Right lobe of liver (tissue), 6 donors: ENCODE data around the gene NUP153. TPM values are rescaled to one million over a fixed set of nuclear protein-coding genes. Genes with fewer than 3 reads are reported as not detected.
A peak's percentile ranks its signal among the peaks of the same experiment; 100 is the strongest.

Experiments used
- ATAC-seq, 4 donors: fragments of 200-7000 bp; cut with Tn5 transposase; one replicate each; pipeline ENCODE4 v1.9.1; 2020; ENCODE audit warnings: mild to moderate bottlenecking in 4 of 4, moderate library complexity in 4 of 4
- DNase-seq, 3 donors: peaks; one replicate each; pipeline ENCODE4 v3.0.0-alpha.2; 2020
- H3K27ac ChIP-seq, 3 donors: fragments of 200-600 bp; one replicate each; pipeline ENCODE4 v1.8.0; 2022
- H3K27me3 ChIP-seq, 2 donors: fragments of 200-600 bp; one replicate each; pipeline ENCODE4 v1.8.0; 2022
- H3K36me3 ChIP-seq, 4 donors: fragments of 200-600 bp; sonication (generic) in 1 of 4; one replicate each; pipeline versions ENCODE4 v1.5.1 to v1.8.0; 2017 to 2022; ENCODE audit warnings: control low read depth in 1 of 4
- H3K4me1 ChIP-seq, 4 donors: fragments of 200-600 bp; sonication (generic) in 1 of 4; one replicate each; pipeline versions ENCODE4 v1.5.1 to v1.8.0; 2017 to 2022; ENCODE audit warnings: control low read depth in 1 of 4
- H3K4me3 ChIP-seq, 3 donors: fragments of 200-600 bp; one replicate each; pipeline ENCODE4 v1.8.0; 2022
- H3K9me3 ChIP-seq, 4 donors: fragments of 200-600 bp; sonication (generic) in 1 of 4; one replicate each; pipeline versions ENCODE4 v1.5.1 to v1.8.0; 2017 to 2022; ENCODE audit warnings: control low read depth in 1 of 4
- POLR2A ChIP-seq: fragments of 450-650 bp; IDR thresholded peaks from one replicate; pipeline ENCODE4 v1.6.1; 2017; ENCODE audit warnings: antibody characterized with exemption, mild to moderate bottlenecking
- WGBS: methylation state at CpG from one replicate; pipeline ENCODE4 v1.1.6; 2018; ENCODE audit warnings: low coverage, low lambda C conversion rate; ENCODE audit not compliant: insufficient coverage; ENCODE audit errors: missing lambda C conversion rate; 5-methylcytosine and 5-hydroxymethylcytosine counted together
- intact Hi-C, 2 donors: fragments of 100-400 bp; cut with DNase I; formaldehyde crosslinking; loops; one replicate each; pipeline versions ENCODE4 v1.11.2 to v1.14.1; 2022
- total RNA-seq, 6 experiments: library from RNA; depleted of rRNA in 2 of 6; stranded (reverse); fragments of >200 nt in 2 of 6; fragmentation: NEBNext Ultra II Directional in 3 of 6; extraction: Animal tissue kit (Norgen Biotek cat#: 25700) in 3 of 6; gene quantifications; one replicate each; pipeline versions ENCODE4 v1.1.0 to v1.2.4, GENCODE V29; 2016 to 2023
- TF ChIP-seq, protein P1 (sequence below), 4 donors: fragments of 200-600 bp in 3 of 4; fragments of 450-650 bp in 1 of 4; IDR thresholded peaks; one replicate each; pipeline versions ENCODE4 v1.5.1 to v1.8.0; 2016 to 2022; ENCODE audit warnings: antibody characterized with exemption in 4 of 4, mild to moderate bottlenecking in 2 of 4
- donor health status: DM: no; HTN: yes; CAD: no.
- donor health status: DM: no; HTN: no; CAD: no.
- donor health status: DM: no; HTN: no; CAD: no.
- donor health status: DM: no; HTN: yes; CAD: no.
- donor health status: DM: no; HTN: yes; CAD: no.

Gene NUP153
- total RNA-seq, 6 experiments from 2014 or later, result 14.6 to 20.8 (median 19.0) TPM

DNA sequence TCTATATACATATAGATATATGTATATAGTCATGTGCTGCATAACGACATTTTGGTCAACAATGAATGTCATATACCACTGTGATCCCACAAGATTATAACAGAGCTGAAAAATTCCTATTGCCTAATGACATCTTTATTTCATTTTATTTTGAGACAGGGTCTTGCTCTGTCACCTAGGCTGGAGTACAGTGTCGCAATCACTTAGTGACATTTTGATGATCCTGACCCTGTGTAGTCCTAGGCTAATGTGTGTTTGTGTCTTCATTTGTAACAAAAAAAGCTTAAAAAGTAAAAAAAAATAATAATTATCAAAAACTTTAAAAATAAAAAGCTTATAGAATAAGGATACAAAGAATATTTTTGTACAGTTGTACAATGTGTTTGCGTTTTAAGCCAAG, 110.6 kb downstream of the NUP153 start:
- intact Hi-C loops, result no loop called here
- Histone ChIP-seq H3K27me3 (no peaks in the 10 kb centered on the region), H3K36me3 (no peaks in the 10 kb centered on the region), H3K4me1 (no peaks in the 10 kb centered on the region), H3K4me3 (no peak overlapping the region), H3K27ac (no peak overlapping the region), H3K9me3 (no peaks in the 10 kb centered on the region)
- TF ChIP-seq, protein P1, sequence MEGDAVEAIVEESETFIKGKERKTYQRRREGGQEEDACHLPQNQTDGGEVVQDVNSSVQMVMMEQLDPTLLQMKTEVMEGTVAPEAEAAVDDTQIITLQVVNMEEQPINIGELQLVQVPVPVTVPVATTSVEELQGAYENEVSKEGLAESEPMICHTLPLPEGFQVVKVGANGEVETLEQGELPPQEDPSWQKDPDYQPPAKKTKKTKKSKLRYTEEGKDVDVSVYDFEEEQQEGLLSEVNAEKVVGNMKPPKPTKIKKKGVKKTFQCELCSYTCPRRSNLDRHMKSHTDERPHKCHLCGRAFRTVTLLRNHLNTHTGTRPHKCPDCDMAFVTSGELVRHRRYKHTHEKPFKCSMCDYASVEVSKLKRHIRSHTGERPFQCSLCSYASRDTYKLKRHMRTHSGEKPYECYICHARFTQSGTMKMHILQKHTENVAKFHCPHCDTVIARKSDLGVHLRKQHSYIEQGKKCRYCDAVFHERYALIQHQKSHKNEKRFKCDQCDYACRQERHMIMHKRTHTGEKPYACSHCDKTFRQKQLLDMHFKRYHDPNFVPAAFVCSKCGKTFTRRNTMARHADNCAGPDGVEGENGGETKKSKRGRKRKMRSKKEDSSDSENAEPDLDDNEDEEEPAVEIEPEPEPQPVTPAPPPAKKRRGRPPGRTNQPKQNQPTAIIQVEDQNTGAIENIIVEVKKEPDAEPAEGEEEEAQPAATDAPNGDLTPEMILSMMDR (IDR thresholded peaks at IDR 0.05), result no peak
- no peak for TF ChIP-seq POLR2A
- DNase-seq (no peak), ATAC-seq (no peak)
- 88% methylated on average over 3 of the region's 3 CpGs for WGBS

DNA sequence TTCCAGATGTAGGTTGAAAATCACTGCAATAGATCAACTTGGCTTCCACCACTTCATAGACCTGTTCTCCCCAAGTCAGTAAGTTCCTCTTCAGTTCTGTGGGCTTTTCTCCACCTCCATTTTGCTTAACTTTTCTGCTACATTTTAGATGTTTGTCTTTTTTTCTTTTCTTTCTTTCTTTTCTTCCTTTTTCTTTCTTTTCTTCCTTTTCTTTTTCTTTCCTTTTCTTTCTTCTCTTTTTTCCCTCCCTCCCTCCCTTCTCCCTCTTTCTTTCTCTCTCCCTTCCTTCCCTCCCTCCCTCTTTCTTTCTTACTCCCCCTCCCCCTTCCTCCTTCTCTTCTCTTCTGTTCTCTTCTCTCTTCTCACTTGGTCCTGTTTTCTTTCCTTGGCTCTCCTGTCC, 113.5 kb downstream of the NUP153 start:
- Histone ChIP-seq H3K27ac (no peak overlapping the region), H3K9me3 (no peaks in the 10 kb centered on the region), H3K27me3 (no peaks in the 10 kb centered on the region), H3K36me3 (no peaks in the 10 kb centered on the region), H3K4me3 (no peak overlapping the region), H3K4me1 (no peaks in the 10 kb centered on the region)
- DNase-seq, result no peak
- TF ChIP-seq, protein P1 (IDR thresholded peaks at IDR 0.05), result no peak
- TF ChIP-seq POLR2A, result no peak
- intact Hi-C loops, result no loop called here
- ATAC-seq, result no peak

DNA sequence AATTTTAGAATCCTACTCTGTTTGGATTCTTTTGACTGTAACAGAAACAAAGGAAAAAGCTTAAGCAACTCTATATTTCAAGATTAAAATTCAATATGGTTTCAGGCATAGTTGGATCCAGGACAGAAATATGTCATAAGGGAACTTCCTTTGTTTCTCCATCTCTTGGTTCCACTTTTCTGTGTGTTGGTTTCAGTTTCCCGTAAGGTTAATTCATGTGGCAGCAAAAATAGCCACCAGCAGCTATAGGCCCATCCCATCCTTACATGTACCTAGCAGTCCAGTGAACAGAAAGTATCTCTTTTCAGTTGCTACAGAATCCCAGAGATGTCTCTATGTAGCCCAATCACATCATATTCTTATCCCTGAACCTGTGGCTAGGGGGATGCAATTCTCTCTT, 115.4 kb downstream of the NUP153 start:
- Histone ChIP-seq H3K36me3 (no peaks in the 10 kb centered on the region), H3K27me3 (no peaks in the 10 kb centered on the region), H3K4me1 (no peaks in the 10 kb centered on the region), H3K9me3 (no peaks in the 10 kb centered on the region), H3K27ac (no peak overlapping the region), H3K4me3 (no peak overlapping the region)
- TF ChIP-seq, protein P1 (IDR thresholded peaks at IDR 0.05), result no peak
- no peak for TF ChIP-seq POLR2A
- ATAC-seq, result peak; percentile 20 to 58 (median 40)
- intact Hi-C loops, result no loop called here
- DNase-seq, result no peak
- 64% methylated on average over 1 of the region's 1 CpG for WGBS

DNA sequence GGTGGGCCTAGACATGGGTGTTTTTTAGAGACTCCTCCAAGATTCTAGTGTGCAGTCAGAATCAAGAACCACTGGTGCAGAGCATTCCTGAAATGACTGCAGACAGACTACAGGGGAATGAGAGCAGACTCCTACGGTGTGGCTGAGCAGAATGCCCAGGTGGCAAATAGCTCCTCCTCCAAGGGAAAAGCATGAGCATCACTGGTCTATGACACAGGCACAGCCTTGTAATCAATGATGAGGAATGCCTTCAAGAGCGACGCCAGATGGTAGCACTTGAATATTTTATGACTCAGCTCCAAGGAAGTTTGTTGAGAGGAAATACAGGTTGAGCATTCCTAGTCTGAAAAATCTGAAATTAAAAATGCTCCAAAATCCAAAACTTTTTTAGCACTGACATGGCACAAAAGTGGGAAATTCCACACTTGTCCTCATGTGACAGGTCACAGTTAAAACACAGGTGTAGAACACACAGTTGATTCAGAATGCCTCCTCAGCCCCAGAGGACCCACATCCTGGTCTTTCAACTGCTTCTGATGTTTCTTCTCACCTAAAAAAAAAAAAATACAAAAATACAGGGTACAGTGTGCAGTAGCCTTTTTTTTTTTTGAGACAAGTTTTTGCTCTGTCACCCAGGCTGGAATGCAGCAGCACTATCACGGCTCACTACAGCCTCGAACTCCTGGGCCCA, 117.2 kb downstream of the NUP153 start:
- intact Hi-C loops, result loop anchor here in 1 of 2 donors (5.0 kb wide), 1 partner anchor 208 kb away; no protein-coding TSS in a partner anchor
- no peak overlapping the region for H3K27ac ChIP-seq
- 84% methylated on average over 4 of the region's 5 CpGs for WGBS

More for the DNA sequence above, 117.2 kb downstream of the NUP153 start:
- no peaks in the 10 kb centered on the region for H3K27me3 ChIP-seq
- no peaks in the 10 kb centered on the region for H3K36me3 ChIP-seq
- H3K4me1 ChIP-seq, result peaks cover 0 to 6% (median 0%) of the 10 kb centered on the region in 4 donors
- H3K4me3 ChIP-seq, result no peak overlapping the region
- no peak for ATAC-seq
- H3K9me3 ChIP-seq, result no peaks in the 10 kb centered on the region
- DNase-seq, result no peak
- TF ChIP-seq, protein P1 (IDR thresholded peaks at IDR 0.05), result no peak
